ENCODE data around the gene ABCC8.

The ABCC8 gene

GRCh38 chr11:17410606-17411379, 65.9 kb downstream of the ABCC8 start:
- H3K27ac ChIP-seq (ENCODE audit: insufficient read depth, low read length, poor library complexity, severe bottlenecking) = no peak overlapping the region
- no peaks in the 10 kb centered on the region for H3K9me3 ChIP-seq (ENCODE audit: control insufficient read depth, low read length)
- no peak for DNase-seq
- no peak overlapping the region for H3K4me3 ChIP-seq (ENCODE audit: insufficient read depth, low read depth, low read length, poor library complexity, severe bottlenecking)
- H3K27me3 ChIP-seq (replicated peaks; ENCODE audit: control insufficient read depth, insufficient read depth, low read length, poor library complexity, severe bottlenecking) = peaks cover 3% of the 10 kb centered on the region
- H3K4me1 ChIP-seq (ENCODE audit: control insufficient read depth, insufficient read depth, low read length, poor library complexity, severe bottlenecking) = no peaks in the 10 kb centered on the region
- no peaks in the 10 kb centered on the region for H3K36me3 ChIP-seq (ENCODE audit: control insufficient read depth, insufficient read depth, low read length)

GRCh38 chr11:17408641-17409040, 68.0 kb downstream of the ABCC8 start:
- no peaks in the 10 kb centered on the region for H3K4me1 ChIP-seq (ENCODE audit: control insufficient read depth, insufficient read depth, low read length, poor library complexity, severe bottlenecking)
- no peak for DNase-seq
- no peak overlapping the region for H3K4me3 ChIP-seq (ENCODE audit: insufficient read depth, low read depth, low read length, poor library complexity, severe bottlenecking)
- H3K9me3 ChIP-seq (ENCODE audit: control insufficient read depth, low read length) = no peaks in the 10 kb centered on the region
- no peaks in the 10 kb centered on the region for H3K27me3 ChIP-seq (replicated peaks; ENCODE audit: control insufficient read depth, insufficient read depth, low read length, poor library complexity, severe bottlenecking)
- no peak overlapping the region for H3K27ac ChIP-seq (ENCODE audit: insufficient read depth, low read length, poor library complexity, severe bottlenecking)
- H3K36me3 ChIP-seq (ENCODE audit: control insufficient read depth, insufficient read depth, low read length) = no peaks in the 10 kb centered on the region

- Histone ChIP-seq H3K27me3 (replicated peaks; ENCODE audit: control insufficient read depth, insufficient read depth, low read length, poor library complexity, severe bottlenecking) (no peaks in the 10 kb centered on the region), H3K9me3 (ENCODE audit: control insufficient read depth, low read length) (no peaks in the 10 kb centered on the region), H3K36me3 (ENCODE audit: control insufficient read depth, insufficient read depth, low read length) (no peaks in the 10 kb centered on the region), H3K4me1 (ENCODE audit: control insufficient read depth, insufficient read depth, low read length, poor library complexity, severe bottlenecking) (no peaks in the 10 kb centered on the region), H3K27ac (ENCODE audit: insufficient read depth, low read length, poor library complexity, severe bottlenecking) (no peak overlapping the region), H3K4me3 (ENCODE audit: insufficient read depth, low read depth, low read length, poor library complexity, severe bottlenecking) (no peak overlapping the region)
- no peak for DNase-seq
These were observed 68.6 kb downstream of the ABCC8 start for GRCh38 chr11:17408026-17408425.

GRCh38 chr11:17407575-17407974, 69.1 kb downstream of the ABCC8 start:
- Histone ChIP-seq H3K4me3 (ENCODE audit: insufficient read depth, low read depth, low read length, poor library complexity, severe bottlenecking) (no peak overlapping the region), H3K4me1 (ENCODE audit: control insufficient read depth, insufficient read depth, low read length, poor library complexity, severe bottlenecking) (no peaks in the 10 kb centered on the region), H3K9me3 (ENCODE audit: control insufficient read depth, low read length) (no peaks in the 10 kb centered on the region), H3K27me3 (replicated peaks; ENCODE audit: control insufficient read depth, insufficient read depth, low read length, poor library complexity, severe bottlenecking) (no peaks in the 10 kb centered on the region), H3K27ac (ENCODE audit: insufficient read depth, low read length, poor library complexity, severe bottlenecking) (no peak overlapping the region), H3K36me3 (ENCODE audit: control insufficient read depth, insufficient read depth, low read length) (no peaks in the 10 kb centered on the region)
- no peak for DNase-seq

- no peaks in the 10 kb centered on the region for H3K27me3 ChIP-seq (replicated peaks; ENCODE audit: control insufficient read depth, insufficient read depth, low read length, poor library complexity, severe bottlenecking)
- H3K4me3 ChIP-seq (ENCODE audit: insufficient read depth, low read depth, low read length, poor library complexity, severe bottlenecking) = no peak overlapping the region
- H3K9me3 ChIP-seq (ENCODE audit: control insufficient read depth, low read length) = no peaks in the 10 kb centered on the region
These were observed 69.9 kb downstream of the ABCC8 start for GRCh38 chr11:17406818-17407149.

GRCh38 chr11:17406082-17406817, 70.4 kb downstream of the ABCC8 start:
- no peaks in the 10 kb centered on the region for H3K9me3 ChIP-seq (ENCODE audit: control insufficient read depth, low read length)
- no peak overlapping the region for H3K27ac ChIP-seq (ENCODE audit: insufficient read depth, low read length, poor library complexity, severe bottlenecking)
- H3K4me1 ChIP-seq (ENCODE audit: control insufficient read depth, insufficient read depth, low read length, poor library complexity, severe bottlenecking) = no peaks in the 10 kb centered on the region
- no peaks in the 10 kb centered on the region for H3K36me3 ChIP-seq (ENCODE audit: control insufficient read depth, insufficient read depth, low read length)
- no peak for DNase-seq
- no peak overlapping the region for H3K4me3 ChIP-seq (ENCODE audit: insufficient read depth, low read depth, low read length, poor library complexity, severe bottlenecking)
- no peaks in the 10 kb centered on the region for H3K27me3 ChIP-seq (replicated peaks; ENCODE audit: control insufficient read depth, insufficient read depth, low read length, poor library complexity, severe bottlenecking)

More at GRCh38 chr11:17406818-17407149, 69.9 kb downstream of the ABCC8 start:
- no peak overlapping the region for H3K27ac ChIP-seq (ENCODE audit: insufficient read depth, low read length, poor library complexity, severe bottlenecking)
- H3K4me1 ChIP-seq (ENCODE audit: control insufficient read depth, insufficient read depth, low read length, poor library complexity, severe bottlenecking) = no peaks in the 10 kb centered on the region
- DNase-seq = no peak
- H3K36me3 ChIP-seq (ENCODE audit: control insufficient read depth, insufficient read depth, low read length) = no peaks in the 10 kb centered on the region

- H3K9me3 ChIP-seq (ENCODE audit: control insufficient read depth, low read length) = no peaks in the 10 kb centered on the region
- no peaks in the 10 kb centered on the region for H3K36me3 ChIP-seq (ENCODE audit: control insufficient read depth, insufficient read depth, low read length)
- no peaks in the 10 kb centered on the region for H3K4me1 ChIP-seq (ENCODE audit: control insufficient read depth, insufficient read depth, low read length, poor library complexity, severe bottlenecking)
- H3K27me3 ChIP-seq (replicated peaks; ENCODE audit: control insufficient read depth, insufficient read depth, low read length, poor library complexity, severe bottlenecking) = no peaks in the 10 kb centered on the region
- no peak overlapping the region for H3K27ac ChIP-seq (ENCODE audit: insufficient read depth, low read length, poor library complexity, severe bottlenecking)
- no peak for DNase-seq
- H3K4me3 ChIP-seq (ENCODE audit: insufficient read depth, low read depth, low read length, poor library complexity, severe bottlenecking) = no peak overlapping the region
These were observed 71.2 kb downstream of the ABCC8 start for GRCh38 chr11:17405232-17406005.

GRCh38 chr11:17403980-17404759, 72.5 kb downstream of the ABCC8 start:
- no peak for DNase-seq
- Histone ChIP-seq H3K9me3 (ENCODE audit: control insufficient read depth, low read length) (no peaks in the 10 kb centered on the region), H3K4me1 (ENCODE audit: control insufficient read depth, insufficient read depth, low read length, poor library complexity, severe bottlenecking) (no peaks in the 10 kb centered on the region)

GRCh38 chr11:17402486-17402885, 74.2 kb downstream of the ABCC8 start:
- no peak overlapping the region for H3K27ac ChIP-seq (ENCODE audit: insufficient read depth, low read length, poor library complexity, severe bottlenecking)
- H3K9me3 ChIP-seq (ENCODE audit: control insufficient read depth, low read length) = no peaks in the 10 kb centered on the region
- no peaks in the 10 kb centered on the region for H3K4me1 ChIP-seq (ENCODE audit: control insufficient read depth, insufficient read depth, low read length, poor library complexity, severe bottlenecking)
- no peak for DNase-seq
- H3K36me3 ChIP-seq (ENCODE audit: control insufficient read depth, insufficient read depth, low read length) = no peaks in the 10 kb centered on the region
- no peaks in the 10 kb centered on the region for H3K27me3 ChIP-seq (replicated peaks; ENCODE audit: control insufficient read depth, insufficient read depth, low read length, poor library complexity, severe bottlenecking)
- H3K4me3 ChIP-seq (ENCODE audit: insufficient read depth, low read depth, low read length, poor library complexity, severe bottlenecking) = no peak overlapping the region

More at GRCh38 chr11:17403980-17404759, 72.5 kb downstream of the ABCC8 start:
- Histone ChIP-seq H3K27me3 (replicated peaks; ENCODE audit: control insufficient read depth, insufficient read depth, low read length, poor library complexity, severe bottlenecking) (no peaks in the 10 kb centered on the region), H3K27ac (ENCODE audit: insufficient read depth, low read length, poor library complexity, severe bottlenecking) (no peak overlapping the region), H3K36me3 (ENCODE audit: control insufficient read depth, insufficient read depth, low read length) (no peaks in the 10 kb centered on the region), H3K4me3 (ENCODE audit: insufficient read depth, low read depth, low read length, poor library complexity, severe bottlenecking) (no peak overlapping the region)
